Upper lobe of left lung (tissue), 6 donors: ENCODE measurements around the gene TLL1. TPM values are rescaled to one million over a fixed set of nuclear protein-coding genes. Genes with fewer than 3 reads are reported as not detected.

Source experiments
- ATAC-seq, 2 donors: fragments of 200-7000 bp; cut with Tn5 transposase; one replicate each; pipeline ENCODE4 v1.9.1; 2022; ENCODE audit warnings: mild to moderate bottlenecking in 2 of 2, moderate library complexity in 2 of 2; ENCODE audit not compliant: low FRiP score in 2 of 2
- DNase-seq, 2 donors: peaks; one replicate each; pipeline ENCODE4 v3.0.0-alpha.2; 2019 to 2020
- H3K27ac ChIP-seq, 4 donors: fragments of 200-600 bp; sonication (generic); one replicate each; pipeline ENCODE4 v1.5.1; 2016 to 2019
- H3K27me3 ChIP-seq, 4 donors: fragments of 200-600 bp; sonication (generic); one replicate each; pipeline ENCODE4 v1.5.1; 2017 to 2019
- H3K36me3 ChIP-seq, 4 donors: fragments of 200-600 bp; sonication (generic); one replicate each; pipeline ENCODE4 v1.5.1; 2016 to 2019
- H3K4me1 ChIP-seq, 4 donors: fragments of 200-600 bp; sonication (generic); one replicate each; pipeline ENCODE4 v1.5.1; 2018 to 2019
- H3K4me3 ChIP-seq, 4 donors: fragments of 200-600 bp; sonication (generic); one replicate each; pipeline ENCODE4 v1.5.1; 2017 to 2019; ENCODE audit warnings: mild to moderate bottlenecking in 2 of 4, moderate library complexity in 1 of 4
- H3K9me3 ChIP-seq, 4 donors: fragments of 200-600 bp; sonication (generic); one replicate each; pipeline ENCODE4 v1.5.1; 2018 to 2019
- CTCF ChIP-seq, 6 experiments: fragments of 450-650 bp in 4 of 6; fragments of 200-600 bp in 2 of 6; sonication (generic) in 2 of 6; IDR thresholded peaks; one replicate each; pipeline ENCODE4 v1.5.1; 2016 to 2019; ENCODE audit warnings: antibody characterized with exemption in 6 of 6
- EP300 ChIP-seq, 4 donors: sonication (generic); formaldehyde crosslinking; IDR thresholded peaks; one replicate each; pipeline ENCODE4 v1.5.1; 2017; ENCODE audit warnings: antibody characterized with exemption in 4 of 4, control low read depth in 2 of 4
- POLR2A ChIP-seq, 4 donors: fragments of 450-650 bp; IDR thresholded peaks; one replicate each; pipeline ENCODE4 v1.5.1; 2016 to 2017; ENCODE audit warnings: antibody characterized with exemption in 4 of 4, mild to moderate bottlenecking in 2 of 4
- POLR2AphosphoS5 ChIP-seq, 2 donors: sonication (generic); formaldehyde crosslinking; IDR thresholded peaks; one replicate each; pipeline ENCODE4 v1.5.1; 2017; ENCODE audit warnings: antibody characterized with exemption in 2 of 2
- WGBS, 2 donors: methylation state at CpG; one replicate each; pipeline ENCODE4 v1.1.5; 2017 to 2018; 5-methylcytosine and 5-hydroxymethylcytosine counted together
- total RNA-seq, 6 donors: library from RNA; depleted of rRNA in 4 of 6; stranded (reverse); fragments of >200 nt in 4 of 6; gene quantifications; one replicate each; pipeline versions ENCODE4 v1.1.0 to v1.2.1, GENCODE V29; 2016 to 2021
- donor health status: DM: no; HTN: no; CAD: no; lungs with moderate emphysema.
- donor health status: DM: no; HTN: yes; CAD: no; lungs with severe emphysema.

The TLL1 gene
- total RNA-seq, 6 donors from 2014 or later = 1.9 to 8.4 (median 3.1) TPM

DNA sequence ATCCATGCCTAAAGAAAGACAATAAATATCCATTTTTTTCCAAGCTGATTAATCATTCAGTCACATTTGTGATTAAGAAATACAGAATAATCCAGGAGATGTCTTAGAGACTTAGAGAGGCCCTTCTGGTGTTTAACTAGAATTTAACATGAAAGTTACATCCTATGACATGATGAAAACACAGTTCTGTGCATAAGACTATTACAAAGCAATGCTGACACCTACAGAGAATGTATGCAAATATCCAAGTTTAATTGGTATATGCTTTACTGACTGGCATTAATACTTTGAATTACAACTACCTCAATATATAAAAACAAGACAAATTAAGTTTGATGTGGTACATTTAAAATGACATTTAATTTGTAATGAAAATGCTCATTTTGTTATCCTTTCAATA, 17.8 kb upstream of the TLL1 start:
- ATAC-seq (no peak), DNase-seq (no peak)
- no peaks in the 10 kb centered on the region for H3K36me3 ChIP-seq
- no peaks in the 10 kb centered on the region for H3K27me3 ChIP-seq
- no peaks in the 10 kb centered on the region for H3K9me3 ChIP-seq
- no peaks in the 10 kb centered on the region for H3K4me1 ChIP-seq
- H3K4me3 ChIP-seq = no peak overlapping the region
- H3K27ac ChIP-seq = no peak overlapping the region
- TF ChIP-seq EP300 (IDR thresholded peaks at IDR 0.05) (no peak), CTCF (IDR thresholded peaks at IDR 0.05) (no peak), POLR2AphosphoS5 (IDR thresholded peaks at IDR 0.05) (no peak), POLR2A (IDR thresholded peaks at IDR 0.05) (no peak)

- no peaks in the 10 kb centered on the region for H3K9me3 ChIP-seq
- H3K4me3 ChIP-seq = no peak overlapping the region
- no peaks in the 10 kb centered on the region for H3K4me1 ChIP-seq
- no peak for ATAC-seq
- DNase-seq = no peak
- 85 to 94% methylated on average over 1 of the region's 1 CpG for WGBS, 2 donors
- TF ChIP-seq CTCF (IDR thresholded peaks at IDR 0.05) (no peak), POLR2AphosphoS5 (IDR thresholded peaks at IDR 0.05) (no peak), EP300 (IDR thresholded peaks at IDR 0.05) (no peak), POLR2A (IDR thresholded peaks at IDR 0.05) (no peak)
- H3K27ac ChIP-seq = no peak overlapping the region
- no peaks in the 10 kb centered on the region for H3K27me3 ChIP-seq
- no peaks in the 10 kb centered on the region for H3K36me3 ChIP-seq
These were observed 11.7 kb upstream of the TLL1 start for GRCh38 chr4:165861363-165861762.

DNA sequence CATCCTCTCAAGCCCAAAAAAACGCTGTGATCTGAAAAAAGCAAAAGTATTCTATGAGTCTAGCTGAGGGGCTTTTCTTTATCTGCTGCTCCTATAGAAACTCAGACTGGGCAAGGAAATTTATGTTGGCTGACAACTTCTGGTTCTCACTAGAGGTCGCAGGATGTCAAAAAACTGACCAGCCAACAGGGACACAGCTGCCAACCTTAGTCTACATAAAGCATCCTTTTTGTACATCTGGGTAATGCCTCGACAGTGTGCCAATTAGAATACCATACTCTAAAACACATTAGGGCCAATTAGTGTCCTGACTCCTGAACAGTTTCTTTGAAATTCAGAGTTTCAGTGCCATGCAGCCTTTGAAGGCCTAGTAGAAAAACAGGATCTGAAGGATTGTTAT, 8.8 kb upstream of the TLL1 start:
- no peak overlapping the region for H3K27ac ChIP-seq
- TF ChIP-seq POLR2A (IDR thresholded peaks at IDR 0.05) = no peak
- TF ChIP-seq CTCF (IDR thresholded peaks at IDR 0.05) = no peak
- no peak for TF ChIP-seq EP300 (IDR thresholded peaks at IDR 0.05)
- TF ChIP-seq POLR2AphosphoS5 (IDR thresholded peaks at IDR 0.05) = no peak
- DNase-seq (no peak), ATAC-seq (no peak)
- no peaks in the 10 kb centered on the region for H3K36me3 ChIP-seq
- no peaks in the 10 kb centered on the region for H3K27me3 ChIP-seq
- H3K4me1 ChIP-seq = no peaks in the 10 kb centered on the region
- H3K9me3 ChIP-seq = no peaks in the 10 kb centered on the region
- no peak overlapping the region for H3K4me3 ChIP-seq
- 51 to 54% methylated on average over 3 of the region's 3 CpGs for WGBS, 2 donors

- TF ChIP-seq EP300 (IDR thresholded peaks at IDR 0.05) (no peak), POLR2A (IDR thresholded peaks at IDR 0.05) (no peak), POLR2AphosphoS5 (IDR thresholded peaks at IDR 0.05) (no peak), CTCF (IDR thresholded peaks at IDR 0.05) (no peak)
- H3K9me3 ChIP-seq = no peaks in the 10 kb centered on the region
- no peak overlapping the region for H3K27ac ChIP-seq
- H3K4me1 ChIP-seq = no peaks in the 10 kb centered on the region
- H3K27me3 ChIP-seq = no peaks in the 10 kb centered on the region
- ATAC-seq (no peak), DNase-seq (no peak)
- H3K36me3 ChIP-seq = no peaks in the 10 kb centered on the region
- 68 to 71% methylated on average over 7 of the region's 7 CpGs for whole genome bisulfite sequencing, 2 donors
- H3K4me3 ChIP-seq = no peak overlapping the region
These were observed 6.9 kb upstream of the TLL1 start for GRCh38 chr4:165866019-165866650.

DNA sequence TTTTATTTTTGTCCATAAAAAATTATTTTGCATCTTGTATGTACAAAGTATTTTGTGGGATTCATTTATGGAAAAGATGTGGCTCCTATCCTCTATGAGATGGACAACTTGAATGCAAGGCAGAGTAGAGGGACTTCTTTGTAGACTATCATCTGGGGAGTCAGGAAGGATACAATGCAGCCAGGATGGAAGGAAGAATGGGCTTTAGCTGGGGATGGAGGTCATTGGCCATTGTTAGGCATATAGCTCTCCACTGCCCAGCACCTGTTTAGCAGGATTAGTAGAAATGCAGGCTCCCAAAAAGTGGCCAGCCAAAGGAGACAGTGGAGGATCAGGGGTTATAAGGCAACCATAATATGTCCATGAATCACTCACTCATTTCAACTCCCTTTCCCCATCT, 5.1 kb upstream of the TLL1 start:
- Histone ChIP-seq H3K4me1 (peaks cover 2 to 9% (median 6%) of the 10 kb centered on the region in 4 donors), H3K36me3 (no peaks in the 10 kb centered on the region), H3K27ac (no peak overlapping the region), H3K4me3 (no peak overlapping the region), H3K27me3 (peaks cover 0 to under 1% (median 0%) of the 10 kb centered on the region in 4 donors), H3K9me3 (no peaks in the 10 kb centered on the region)
- no peak for DNase-seq
- no peak for ATAC-seq
- TF ChIP-seq POLR2AphosphoS5 (IDR thresholded peaks at IDR 0.05) = no peak
- no peak for TF ChIP-seq CTCF (IDR thresholded peaks at IDR 0.05)
- TF ChIP-seq POLR2A (IDR thresholded peaks at IDR 0.05) = no peak
